Measurements from ENCODE around the gene LPA.
A peak's percentile ranks its signal among the peaks of the same experiment; 100 is the strongest.

Gene LPA

GRCh38 chr6:160667639-160668481 lies 3.8 kb upstream of the LPA start:
- peak; percentile 91 for TF ChIP-seq CTCF (IDR thresholded peaks at IDR 0.05; ENCODE audit: control insufficient read depth, extremely low read depth, insufficient read depth)
- peak; percentile 65 for DNase-seq (ENCODE audit: low read depth)
- H3K4me3 ChIP-seq (ENCODE audit: low read depth, low read length): no peak overlapping the region

- no peak overlapping the region for H3K4me3 ChIP-seq (ENCODE audit: low read depth, low read length)
- TF ChIP-seq CTCF (IDR thresholded peaks at IDR 0.05; ENCODE audit: control insufficient read depth, extremely low read depth, insufficient read depth): no peak
- DNase-seq (ENCODE audit: low read depth): no peak
These were observed 1.2 kb downstream of the LPA start for GRCh38 chr6:160662842-160663241.

- no peak overlapping the region for H3K4me3 ChIP-seq (ENCODE audit: low read depth, low read length)
- TF ChIP-seq CTCF (IDR thresholded peaks at IDR 0.05; ENCODE audit: control insufficient read depth, extremely low read depth, insufficient read depth): no peak
- no peak for DNase-seq (ENCODE audit: low read depth)
These were observed 1.6 kb downstream of the LPA start for GRCh38 chr6:160662429-160662828.

GRCh38 chr6:160661216-160661615 lies 2.9 kb downstream of the LPA start:
- no peak for TF ChIP-seq CTCF (IDR thresholded peaks at IDR 0.05; ENCODE audit: control insufficient read depth, extremely low read depth, insufficient read depth)
- DNase-seq (ENCODE audit: low read depth): no peak
- H3K4me3 ChIP-seq (ENCODE audit: low read depth, low read length): no peak overlapping the region

- no peak for DNase-seq (ENCODE audit: low read depth)
- no peak for TF ChIP-seq CTCF (IDR thresholded peaks at IDR 0.05; ENCODE audit: control insufficient read depth, extremely low read depth, insufficient read depth)
These were observed 4.5 kb downstream of the LPA start for GRCh38 chr6:160659562-160659961.

GRCh38 chr6:160634706-160635105 lies 29.4 kb downstream of the LPA start:
- DNase-seq (ENCODE audit: low read depth): no peak
- H3K4me3 ChIP-seq (ENCODE audit: low read depth, low read length): no peak overlapping the region
- TF ChIP-seq CTCF (IDR thresholded peaks at IDR 0.05; ENCODE audit: control insufficient read depth, extremely low read depth, insufficient read depth): no peak

More at GRCh38 chr6:160659562-160659961, 4.5 kb downstream of the LPA start:
- no peak overlapping the region for H3K4me3 ChIP-seq (ENCODE audit: low read depth, low read length)

Measured in LNCaP clone FGC (cell line).